BJ (cell line): ENCODE results near the gene ZNF789. TPM values are rescaled to one million over a fixed set of nuclear protein-coding genes. Genes with fewer than 3 reads are reported as not detected.

Source experiments
- CTCF ChIA-PET: fragments of 350-600 bp; formaldehyde crosslinking; extraction: SDS; loops from one replicate; lab custom pipeline; 2021; ENCODE audit warnings: antibody characterized with exemption, inconsistent platforms; lab: Yijun Ruan, JAX
- POLR2A ChIA-PET: fragments of 300-600 bp; sonication (Branson Sonifier 250); formaldehyde crosslinking; extraction: SDS; loops from one replicate; lab custom pipeline; 2021; ENCODE audit warnings: antibody characterized with exemption; lab: Charles Lee
- DNase-seq: peaks from one replicate; pipeline ENCODE4 v3.0.0-alpha.2; 2011; ENCODE audit warnings: low read depth
- H3K27me3 ChIP-seq: 2 replicates; pipeline ENCODE4 v1.6.0; 2011; ENCODE audit warnings: low read length; ENCODE audit not compliant: control insufficient read depth, insufficient read depth
- H3K36me3 ChIP-seq: 2 replicates; pipeline ENCODE4 v1.5.1; 2011; ENCODE audit warnings: low read length; ENCODE audit not compliant: control insufficient read depth, insufficient read depth
- H3K4me3 ChIP-seq: 2 replicates; pipeline ENCODE4 v1.5.1; 2011; ENCODE audit warnings: low read depth, mild to moderate bottlenecking, control low read depth, low read length
- CTCF ChIP-seq: IDR thresholded peaks from 2 replicates; pipeline ENCODE4 v1.5.1; 2011; ENCODE audit warnings: low read depth, mild to moderate bottlenecking, control low read depth, inconsistent platforms, low read length, moderate library complexity; ENCODE audit not compliant: insufficient read depth
- polyA plus RNA-seq: library from polyadenylated mRNA; depleted of rRNA; stranded (reverse); fragments of >200 nt; gene quantifications from 2 replicates; pipeline ENCODE4 v1.2.3, GENCODE V29; 2011

Gene ZNF789
- polyA plus RNA-seq, 1 experiment = 8.2 TPM

GRCh38 chr7:99433158-99433557, 39.5 kb upstream of the ZNF789 start:
- POLR2A ChIA-PET = no interaction called here
- TF ChIP-seq CTCF = no peak
- no peaks in the 10 kb centered on the region for H3K27me3 ChIP-seq
- CTCF ChIA-PET = interaction anchor here (0.8 kb wide), 1 partner anchor 17 kb away, joined by 3 read pairs; no protein-coding TSS in a partner anchor
- peaks cover 18% of the 10 kb centered on the region for H3K36me3 ChIP-seq
- no peak overlapping the region for H3K4me3 ChIP-seq
- DNase-seq = no peak

GRCh38 chr7:99437946-99438572, 34.6 kb upstream of the ZNF789 start:
- H3K36me3 ChIP-seq = peaks cover 9% of the 10 kb centered on the region
- POLR2A ChIA-PET = interaction anchor here (1.0 kb wide), 1 partner anchor 29 kb away, joined by 3 read pairs; the partner anchor contains the start of genes BUD31 and PDAP1
- CTCF ChIA-PET = interaction anchor here (0.6 to 2.2 kb wide), 2 partner anchors 17 to 22 kb away, joined by 3 to 7 read pairs; no protein-coding TSS in a partner anchor
- TF ChIP-seq CTCF = no peak
- H3K27me3 ChIP-seq = no peaks in the 10 kb centered on the region
- peak overlapping the region; percentile 88 for H3K4me3 ChIP-seq
- DNase-seq = no peak

- H3K36me3 ChIP-seq = peaks cover 6% of the 10 kb centered on the region
- ChIA-PET CTCF (interaction anchor here (2.2 kb wide), 1 partner anchor 23 kb away, joined by 7 read pairs; no protein-coding TSS in a partner anchor), POLR2A (interaction anchor here (0.6 to 1.0 kb wide), 2 partner anchors 30 to 480 kb away, joined by 3 read pairs; partner anchors contain the start of genes BUD31 and PDAP1)
- no peaks in the 10 kb centered on the region for H3K27me3 ChIP-seq
- no peak for TF ChIP-seq CTCF
- H3K4me3 ChIP-seq = peak within 1 kb of the TSS; percentile 88
- DNase-seq = peak; percentile 73
These were observed 33.9 kb upstream of the ZNF789 start, which contains the start of the genes CPSF4 and PTCD1 for GRCh38 chr7:99438573-99439480. Gene CPSF4, plus strand, starts transcription at chr7:99438943. Its CDS starts 140 bp downstream, at chr7:99439083. Gene PTCD1, minus strand, starts transcription at chr7:99438798. Its CDS starts 3,556 bp downstream, at chr7:99435242.

DNA sequence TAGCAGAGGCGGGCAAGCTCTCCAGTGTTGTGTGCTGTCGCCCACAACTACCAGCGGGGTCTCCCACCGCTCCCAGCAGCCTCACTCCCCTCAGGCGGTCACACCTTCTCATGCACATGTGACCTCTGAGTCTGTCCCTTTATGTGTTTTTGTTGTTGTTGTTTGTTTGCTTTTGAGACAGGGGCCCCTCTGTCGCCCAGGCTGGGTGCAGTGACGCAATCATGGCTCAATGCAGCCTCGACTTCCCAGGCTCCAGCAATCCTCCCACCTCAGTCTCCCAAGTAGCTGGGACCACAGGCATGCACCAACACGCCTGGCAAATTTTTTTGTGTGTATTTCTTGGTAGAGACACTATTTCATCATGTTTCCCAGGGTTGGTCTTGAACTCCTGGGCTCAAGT, 32.5 kb upstream of the ZNF789 start:
- peak overlapping the region; percentile 88 for H3K4me3 ChIP-seq
- TF ChIP-seq CTCF = no peak
- ChIA-PET CTCF (no interaction called here), POLR2A (interaction anchor here (0.6 kb wide), 1 partner anchor 176 kb away, joined by 3 read pairs; the partner anchor contains the start of gene ZSCAN25)
- DNase-seq = no peak
- H3K36me3 ChIP-seq = peaks cover 10% of the 10 kb centered on the region
- H3K27me3 ChIP-seq = no peaks in the 10 kb centered on the region
